ENCODE measurements around the gene ACAP3.

DNA sequence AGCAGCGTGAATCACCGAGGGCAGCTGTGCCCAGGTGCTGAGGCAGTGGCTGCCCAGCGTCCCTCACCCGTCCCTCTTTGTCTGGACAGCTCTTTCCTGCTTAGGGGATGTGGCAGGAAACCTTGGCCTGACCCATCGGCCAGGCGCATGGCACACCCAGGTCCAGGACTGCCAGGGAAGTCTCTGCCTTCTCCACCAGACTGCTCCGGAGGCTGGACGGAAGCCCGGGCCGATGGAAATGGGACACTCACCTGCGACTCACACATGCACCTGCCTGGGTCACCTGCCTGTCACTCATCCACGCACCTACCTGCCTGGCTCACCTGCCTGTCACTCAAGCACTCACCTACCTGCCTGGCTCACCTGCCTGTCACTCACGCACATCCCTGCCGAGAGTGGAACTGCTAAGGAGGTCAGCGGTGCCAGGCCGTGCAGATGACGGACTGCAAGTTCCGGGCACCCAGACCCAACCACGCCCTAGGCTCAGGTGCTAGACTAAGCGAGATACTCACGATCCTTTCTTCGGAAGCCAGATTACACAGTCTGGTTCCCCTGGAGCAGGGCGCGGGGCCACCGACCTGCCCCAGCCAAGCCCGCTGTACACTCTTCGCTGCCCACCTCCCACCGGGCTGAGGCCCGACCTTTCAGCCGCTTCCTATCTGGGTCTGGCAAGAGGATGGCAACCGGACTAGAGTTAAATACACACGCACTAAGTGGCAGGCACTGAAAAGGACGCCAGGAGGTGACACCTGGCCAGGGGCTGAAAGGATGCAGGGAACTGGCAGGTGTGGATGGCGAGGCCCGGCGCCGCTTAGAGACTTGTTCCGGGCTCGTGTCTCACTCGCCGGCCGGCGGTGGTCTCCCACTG, 35.2 kb downstream of the ACAP3 start:
- TF ChIP-seq, protein P1, sequence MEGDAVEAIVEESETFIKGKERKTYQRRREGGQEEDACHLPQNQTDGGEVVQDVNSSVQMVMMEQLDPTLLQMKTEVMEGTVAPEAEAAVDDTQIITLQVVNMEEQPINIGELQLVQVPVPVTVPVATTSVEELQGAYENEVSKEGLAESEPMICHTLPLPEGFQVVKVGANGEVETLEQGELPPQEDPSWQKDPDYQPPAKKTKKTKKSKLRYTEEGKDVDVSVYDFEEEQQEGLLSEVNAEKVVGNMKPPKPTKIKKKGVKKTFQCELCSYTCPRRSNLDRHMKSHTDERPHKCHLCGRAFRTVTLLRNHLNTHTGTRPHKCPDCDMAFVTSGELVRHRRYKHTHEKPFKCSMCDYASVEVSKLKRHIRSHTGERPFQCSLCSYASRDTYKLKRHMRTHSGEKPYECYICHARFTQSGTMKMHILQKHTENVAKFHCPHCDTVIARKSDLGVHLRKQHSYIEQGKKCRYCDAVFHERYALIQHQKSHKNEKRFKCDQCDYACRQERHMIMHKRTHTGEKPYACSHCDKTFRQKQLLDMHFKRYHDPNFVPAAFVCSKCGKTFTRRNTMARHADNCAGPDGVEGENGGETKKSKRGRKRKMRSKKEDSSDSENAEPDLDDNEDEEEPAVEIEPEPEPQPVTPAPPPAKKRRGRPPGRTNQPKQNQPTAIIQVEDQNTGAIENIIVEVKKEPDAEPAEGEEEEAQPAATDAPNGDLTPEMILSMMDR (IDR thresholded peaks at IDR 0.05) = peak in 1 of 6 experiments; percentile 10
- peak; percentile 84 to 90 for TF ChIP-seq POLR2A (IDR thresholded peaks at IDR 0.05)

All from Peyer's patch (tissue), 4 donors.